ENCODE measurements around the gene ARHGAP44. TPM values are rescaled to one million over a fixed set of nuclear protein-coding genes. Genes with fewer than 3 reads are reported as not detected.

Gene ARHGAP44
- total and polyA plus RNA-seq, 2 of the 8 experiments (the other 6 are each of a cell fraction or from before 2014, with no cell fraction given), result 6.2 to 22.2 TPM

GRCh38 chr17:12998874-12999273 lies 209.6 kb downstream of the ARHGAP44 start:
- H3K27me3 ChIP-seq (replicated peaks in 1 of 4; ENCODE audit: control insufficient read depth in 3 of 4, extremely low read depth in 1 of 4, insufficient read depth in 3 of 4, low read length in 3 of 4), result no peaks in the 10 kb centered on the region
- H3K9ac ChIP-seq (replicated peaks in 1 of 4; ENCODE audit: extremely low read depth in 1 of 4, low read depth in 3 of 4, low read length in 3 of 4), result no peak overlapping the region
- H4K8ac ChIP-seq (ENCODE audit: extremely low read depth, insufficient read depth, low read length), result no peak overlapping the region
- H4K5ac ChIP-seq (ENCODE audit: insufficient read length, low read depth, low read length), result no peak overlapping the region
- H2BK15ac ChIP-seq (ENCODE audit: low read length), result no peak overlapping the region
- no peak overlapping the region for H3K23ac ChIP-seq (ENCODE audit: insufficient read length)
- H3K18ac ChIP-seq (ENCODE audit: extremely low read depth, low read length), result no peak overlapping the region
- H3K9me3 ChIP-seq (ENCODE audit: insufficient read depth in 2 of 2, low read depth in 1 of 2, low read length in 1 of 2), result no peaks in the 10 kb centered on the region
- H2AFZ ChIP-seq (ENCODE audit: low read length), result no peak overlapping the region
- H3K36me3 ChIP-seq (ENCODE audit: control insufficient read depth in 2 of 4, insufficient read depth in 4 of 4, low read length in 3 of 4), result peaks cover 64 to 84% (median 81%) of the 10 kb centered on the region in 4 experiments
- H3K56ac ChIP-seq (replicated peaks; ENCODE audit: insufficient read length, low read depth, low read length), result no peak overlapping the region
- no peak overlapping the region for H2BK20ac ChIP-seq (ENCODE audit: low read length)
- peaks cover 2 to 15% of the 10 kb centered on the region in 2 experiments for H4K20me1 ChIP-seq (replicated peaks in 1 of 2; ENCODE audit: control insufficient read depth in 1 of 2, insufficient read depth in 2 of 2, low read length in 2 of 2)
- H4K91ac ChIP-seq (replicated peaks; ENCODE audit: insufficient read length, low read length), result no peak overlapping the region
- FAIRE-seq, result no peak
- no peak overlapping the region for H3K27ac ChIP-seq (ENCODE audit: low read depth, low read length)
- 96% methylated on average over 5 of the region's 5 CpGs; no CpG with 5 or more reads in 1 of the 2 experiments for whole genome bisulfite sequencing, 2 experiments (ENCODE audit: extremely low coverage in 1 of 2, insufficient coverage in 1 of 2, insufficient read length in 1 of 2, insufficient replicate concordance in 2 of 2, low coverage in 1 of 2, low lambda C conversion rate in 2 of 2, missing lambda C conversion rate in 1 of 2)
- no peak overlapping the region for H3K4ac ChIP-seq (replicated peaks; ENCODE audit: insufficient read length, low read depth, low read length)
- H3K23me2 ChIP-seq (ENCODE audit: low read depth, low read length), result no peaks in the 10 kb centered on the region
- no peak for DNase-seq (ENCODE audit: low read depth in 1 of 2, low spot score in 2 of 2)
- H2BK5ac ChIP-seq (ENCODE audit: low read depth, low read length), result no peak overlapping the region
- no peak overlapping the region for H2BK120ac ChIP-seq (replicated peaks; ENCODE audit: low read depth, low read length)
- H3K14ac ChIP-seq (ENCODE audit: insufficient read length), result no peak overlapping the region
- no peak overlapping the region for H2AK5ac ChIP-seq (ENCODE audit: low read depth, low read length)
- ChIA-PET CTCF (ENCODE audit: partially characterized antibody) (no interaction called here), POLR2A (ENCODE audit: partially characterized antibody) (interaction anchor here (0.6 to 2.7 kb wide), 6 partner anchors 8 to 34 kb away, joined by 3 to 7 read pairs (median 3); partner anchors contain the start of gene ELAC2)
- H3K79me1 ChIP-seq (ENCODE audit: low read depth, low read length), result no peaks in the 10 kb centered on the region
- no peak overlapping the region for H2BK12ac ChIP-seq (ENCODE audit: low read depth, low read length)
- no peak overlapping the region for H3K4me3 ChIP-seq (ENCODE audit: extremely low read depth in 1 of 4, insufficient read depth in 2 of 4, low read depth in 3 of 4, low read length in 4 of 4)
- no peak overlapping the region for H3K4me2 ChIP-seq (ENCODE audit: insufficient read depth in 1 of 2, low read depth in 2 of 2, low read length in 2 of 2)
- no peaks in the 10 kb centered on the region for H3K4me1 ChIP-seq (replicated peaks in 1 of 4; ENCODE audit: control insufficient read depth in 3 of 4, insufficient read depth in 4 of 4, low read length in 3 of 4)
- H3K79me2 ChIP-seq (ENCODE audit: control insufficient read depth in 1 of 2, insufficient read depth in 2 of 2, low read length in 2 of 2), result no peaks in the 10 kb centered on the region
- TF ChIP-seq POLR2AphosphoS5 (IDR thresholded peaks at IDR 0.05; ENCODE audit: low read depth, low read length) (no peak), CBX5 (IDR thresholded peaks at IDR 0.05; ENCODE audit: low read depth, low read length) (no peak), POU5F1 (IDR thresholded peaks at IDR 0.05; ENCODE audit: low read depth, low read length) (no peak), RFX5 (IDR thresholded peaks at IDR 0.05; ENCODE audit: borderline replicate concordance, low read depth, low read length) (no peak), JUN (IDR thresholded peaks at IDR 0.05; ENCODE audit: low read depth, low read length) (no peak), GTF2F1 (IDR thresholded peaks at IDR 0.05; ENCODE audit: borderline replicate concordance, low read depth, low read length) (no peak), PHF8 (conservative IDR thresholded peaks at IDR 0.05; ENCODE audit: low read depth, low read length) (no peak), HDAC6 (IDR thresholded peaks at IDR 0.05; ENCODE audit: low read depth, low read length) (no peak), FOSL1 (IDR thresholded peaks at IDR 0.05; ENCODE audit: insufficient read depth, low read depth, low read length) (no peak), CREB1 (IDR thresholded peaks at IDR 0.05) (no peak), HDAC2 (IDR thresholded peaks at IDR 0.05; ENCODE audit: borderline replicate concordance in 1 of 2, low read depth in 2 of 2, low read length in 2 of 2) (no peak), KDM4A (IDR thresholded peaks at IDR 0.05; ENCODE audit: low read depth, low read length, severe bottlenecking) (no peak), EGR1 (IDR thresholded peaks at IDR 0.05; ENCODE audit: borderline replicate concordance, low read depth, low read length) (no peak), CHD2 (IDR thresholded peaks at IDR 0.05; ENCODE audit: low read length) (no peak), POLR2A (IDR thresholded peaks at IDR 0.05; ENCODE audit: control extremely low read depth in 1 of 2, low read depth in 2 of 2, low read length in 2 of 2) (no peak), YY1 (IDR thresholded peaks at IDR 0.05; ENCODE audit: low read depth, low read length) (no peak)

Data from H1 (cell line).